ENCODE data around the gene FLRT2. TPM values are rescaled to one million over a fixed set of nuclear protein-coding genes. Genes with fewer than 3 reads are reported as not detected.
A peak's percentile ranks its signal among the peaks of the same experiment; 100 is the strongest.

Gene FLRT2
- polyA plus RNA-seq, 3 donors = 215 to 234 (median 217) TPM

DNA sequence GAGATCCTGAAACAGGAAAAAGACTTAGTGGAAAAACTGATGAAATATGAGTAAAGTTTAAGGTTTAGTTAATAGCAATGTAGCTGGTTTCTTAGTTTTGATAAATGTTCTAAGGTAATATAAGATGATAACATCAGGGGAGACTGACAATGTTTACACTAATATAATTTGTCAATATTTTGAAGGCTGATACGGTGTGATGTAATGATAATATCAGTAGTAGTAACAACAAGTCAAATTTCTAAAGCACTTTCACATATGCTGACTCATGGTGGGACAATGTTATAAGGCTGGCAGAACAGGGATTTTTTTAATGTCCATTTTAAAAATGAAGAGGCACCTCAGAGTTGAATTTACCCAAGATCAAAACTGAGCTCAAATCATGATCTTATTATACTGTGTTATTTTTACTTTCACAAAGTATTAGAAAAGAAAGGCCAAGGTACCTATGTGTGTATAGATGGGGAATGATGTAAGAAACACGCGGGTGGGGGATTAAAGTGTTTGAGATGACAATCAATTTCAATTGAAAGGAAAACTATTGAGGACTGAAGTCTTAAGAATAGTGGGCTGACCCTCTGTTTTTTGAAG, 2.4 kb upstream of the FLRT2 start:
- no peak for DNase-seq (ENCODE audit: extremely low read depth in 1 of 11, low read depth in 9 of 11, low spot score in 4 of 11)

DNA sequence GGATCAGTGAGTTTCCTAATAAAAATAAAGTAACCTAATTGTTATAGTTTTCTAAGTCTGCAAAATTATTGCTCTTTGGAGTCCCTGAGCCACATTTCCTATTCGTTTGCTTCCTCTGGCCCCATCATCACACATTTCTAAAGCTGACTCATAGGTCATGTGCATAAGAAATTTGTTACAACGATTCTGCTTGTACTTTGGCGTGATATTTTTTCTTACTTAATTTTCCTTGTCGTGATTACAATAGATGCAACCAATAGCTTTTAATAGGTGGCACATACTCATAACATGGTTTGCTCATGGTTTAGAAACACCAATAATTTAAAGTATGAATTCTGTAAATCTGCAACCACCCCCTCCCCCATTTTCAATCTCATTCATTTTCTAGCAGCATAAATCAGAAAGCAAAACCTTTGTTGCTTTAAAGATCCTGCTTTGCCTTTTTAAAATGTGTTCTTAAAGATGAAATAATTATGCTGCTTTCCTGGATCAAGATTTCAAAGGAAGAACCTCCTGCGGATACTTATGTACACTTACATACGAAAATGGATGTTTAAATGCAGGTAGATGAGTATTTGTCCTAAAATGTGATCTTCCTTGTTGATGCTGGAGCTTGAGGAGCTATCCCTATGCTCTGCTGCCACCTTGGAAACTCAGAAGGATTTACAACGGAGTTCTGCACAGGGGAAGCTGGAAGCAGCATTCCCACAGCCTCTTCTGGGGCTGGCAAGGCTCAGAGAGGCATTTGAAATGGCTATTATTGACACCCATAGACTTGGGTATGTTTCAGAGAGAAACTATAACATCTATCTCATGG, 1.7 kb upstream of the FLRT2 start:
- DNase-seq (ENCODE audit: extremely low read depth in 1 of 11, low read depth in 9 of 11, low spot score in 4 of 11) = peak in 5 of 11 donors; percentile 46 to 66 (median 57)

DNA sequence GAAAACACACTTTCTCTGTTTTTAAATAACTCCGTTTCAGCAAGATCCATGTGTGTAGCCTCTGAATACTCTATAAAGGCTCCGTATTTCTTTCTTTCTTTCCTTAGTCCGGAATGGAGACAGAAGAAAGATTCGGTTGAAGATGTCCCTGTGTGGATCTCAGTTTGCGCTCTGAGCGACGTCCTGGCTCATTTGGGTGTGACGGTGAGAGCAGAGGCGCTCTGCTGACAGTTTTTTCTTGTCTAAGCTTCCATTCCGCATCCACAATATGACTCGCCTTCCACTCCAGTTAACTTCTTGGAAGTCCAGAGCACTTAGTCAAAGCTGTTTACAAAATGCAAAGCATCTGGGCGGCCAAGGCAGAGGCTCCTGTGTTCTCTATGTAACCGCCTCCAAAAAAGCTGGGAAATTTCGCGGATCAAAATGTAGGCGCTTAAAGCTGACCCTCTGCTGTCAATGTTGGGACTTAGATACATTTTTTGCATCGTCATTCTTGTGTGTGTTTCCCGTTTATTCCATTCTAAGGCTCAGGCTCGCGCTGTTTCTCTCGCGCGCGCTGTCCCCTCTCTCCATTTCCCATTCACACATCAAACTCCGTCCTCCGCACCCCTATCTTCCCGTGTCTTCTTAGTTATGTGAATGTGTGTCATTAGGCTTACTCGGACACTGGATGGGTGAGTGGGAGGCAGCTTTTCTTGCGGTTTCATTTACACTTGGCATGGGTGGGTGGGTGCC, 880 bp upstream of the FLRT2 start:
- DNase-seq (ENCODE audit: extremely low read depth in 1 of 11, low read depth in 9 of 11, low spot score in 4 of 11) = peak in 4 of 11 donors; percentile 24 to 59 (median 34)

DNA sequence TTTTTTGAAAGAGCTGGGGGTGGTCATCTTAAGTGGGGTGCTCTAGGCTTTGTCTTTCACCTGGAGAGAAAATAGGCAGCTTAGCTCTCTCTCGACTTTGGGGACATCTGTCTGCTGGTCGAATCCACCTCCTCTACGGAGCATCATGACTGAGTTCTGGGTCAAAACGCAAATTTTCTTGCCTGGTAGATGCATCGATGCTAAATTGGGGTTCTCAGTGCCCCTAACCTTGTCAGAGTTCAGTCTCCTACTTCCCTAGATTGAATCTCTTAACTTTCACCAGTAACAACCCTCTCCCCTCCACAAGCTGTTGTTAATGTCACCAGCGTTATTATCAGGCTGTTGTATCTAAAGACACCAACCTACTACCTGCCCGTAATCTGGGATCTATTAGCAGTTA, 682 bp downstream of the FLRT2 start:
- DNase-seq (ENCODE audit: extremely low read depth in 1 of 11, low read depth in 9 of 11, low spot score in 4 of 11) = no peak

DNA sequence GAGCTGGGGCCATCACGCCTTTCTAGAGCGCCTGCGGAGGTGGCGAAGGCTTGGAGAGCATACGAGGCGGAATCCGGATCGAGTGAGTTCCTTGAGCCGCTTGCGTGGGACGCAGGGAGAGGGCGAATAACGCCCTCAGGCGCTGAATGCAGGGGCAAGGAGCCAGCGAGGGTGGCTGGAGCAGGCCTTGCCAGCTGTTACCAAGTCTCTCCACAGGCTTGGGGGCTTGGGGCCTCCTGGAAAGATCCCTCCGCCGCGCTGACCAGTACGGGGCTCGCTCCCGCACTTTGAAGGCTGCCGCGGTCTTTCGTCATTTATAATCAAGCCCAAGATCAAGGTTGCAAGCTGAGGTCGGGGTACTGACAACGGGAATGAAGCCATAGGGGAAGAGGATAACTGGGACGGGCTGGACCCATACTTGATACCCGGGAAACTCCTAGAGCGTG, 1.2 kb downstream of the FLRT2 start:
- DNase-seq (ENCODE audit: extremely low read depth in 1 of 11, low read depth in 9 of 11, low spot score in 4 of 11) = peak in 6 of 11 donors; percentile 51 to 68 (median 56)

DNA sequence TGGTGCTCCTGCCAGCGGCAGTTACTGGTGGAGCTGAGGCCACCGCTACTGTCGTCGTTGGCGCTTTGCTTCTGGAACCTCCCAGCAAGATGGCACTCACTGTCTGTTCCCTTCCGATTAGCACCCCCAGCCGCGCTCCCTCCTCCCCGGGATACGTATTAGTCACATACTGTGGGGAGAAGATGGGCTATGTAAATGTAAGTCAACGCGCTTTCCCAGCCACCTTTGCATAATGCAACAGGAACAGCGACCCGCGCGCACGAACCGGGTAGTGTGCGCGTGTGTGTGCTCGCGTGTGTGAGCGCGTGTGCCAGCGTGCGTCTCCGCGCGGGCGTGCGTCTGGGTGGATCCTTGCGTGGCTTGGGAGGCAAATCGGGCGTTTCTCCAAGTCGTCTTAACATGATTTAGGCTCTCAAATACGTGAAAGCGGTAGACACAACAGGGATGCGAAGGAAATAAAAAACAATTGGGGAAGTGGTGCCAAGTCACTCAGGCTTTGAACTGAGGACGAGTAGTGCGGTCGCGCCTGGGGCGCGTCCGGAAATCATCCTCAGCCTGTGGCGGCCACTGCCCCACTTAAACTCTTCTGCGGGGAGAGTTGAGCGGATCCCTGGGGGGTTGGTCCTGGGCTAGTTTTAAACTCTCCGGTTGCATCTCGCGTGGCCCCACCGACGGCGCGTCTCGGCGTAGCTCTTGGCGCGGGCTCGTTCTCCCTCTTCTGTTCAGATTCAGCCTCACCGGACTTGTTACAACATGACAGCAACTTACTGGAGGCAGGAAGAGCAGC, 1.8 kb downstream of the FLRT2 start:
- DNase-seq (ENCODE audit: extremely low read depth in 1 of 11, low read depth in 9 of 11, low spot score in 4 of 11) = peak in 6 of 11 donors; percentile 54 to 67 (median 60)

DNA sequence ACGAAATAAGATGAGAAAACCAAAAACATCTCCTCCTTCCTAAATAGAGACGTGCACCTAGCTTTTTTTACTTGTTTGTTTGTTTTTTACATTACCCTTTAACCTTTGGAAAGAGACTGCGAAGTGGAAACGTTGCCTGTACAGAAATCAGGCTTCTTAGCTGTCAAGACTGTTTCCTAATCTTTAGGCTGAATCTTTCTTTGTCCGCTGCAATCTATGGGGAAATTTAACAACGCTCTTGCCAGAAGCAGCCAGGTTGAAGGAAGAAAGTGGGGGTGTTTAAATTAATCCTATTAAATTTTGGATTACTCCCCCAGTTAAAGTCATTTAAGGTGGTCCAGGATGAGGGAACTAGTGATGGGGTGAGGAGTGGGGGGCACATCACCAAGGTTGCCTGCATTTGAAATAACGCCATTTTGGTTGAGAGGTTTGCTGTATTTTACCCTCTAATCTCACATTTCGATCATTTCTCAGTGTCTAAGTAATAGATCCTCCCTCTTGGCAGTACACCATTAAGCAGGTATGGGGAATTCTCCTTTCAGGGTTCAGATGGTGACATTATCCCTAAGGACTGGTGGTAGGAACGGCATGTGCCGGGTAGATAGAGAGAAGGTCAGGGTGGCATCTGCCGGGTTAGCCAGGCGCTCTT, 2.6 kb downstream of the FLRT2 start:
- peak in 2 of 11 donors; percentile 17 to 72 for DNase-seq (ENCODE audit: extremely low read depth in 1 of 11, low read depth in 9 of 11, low spot score in 4 of 11)

DNA sequence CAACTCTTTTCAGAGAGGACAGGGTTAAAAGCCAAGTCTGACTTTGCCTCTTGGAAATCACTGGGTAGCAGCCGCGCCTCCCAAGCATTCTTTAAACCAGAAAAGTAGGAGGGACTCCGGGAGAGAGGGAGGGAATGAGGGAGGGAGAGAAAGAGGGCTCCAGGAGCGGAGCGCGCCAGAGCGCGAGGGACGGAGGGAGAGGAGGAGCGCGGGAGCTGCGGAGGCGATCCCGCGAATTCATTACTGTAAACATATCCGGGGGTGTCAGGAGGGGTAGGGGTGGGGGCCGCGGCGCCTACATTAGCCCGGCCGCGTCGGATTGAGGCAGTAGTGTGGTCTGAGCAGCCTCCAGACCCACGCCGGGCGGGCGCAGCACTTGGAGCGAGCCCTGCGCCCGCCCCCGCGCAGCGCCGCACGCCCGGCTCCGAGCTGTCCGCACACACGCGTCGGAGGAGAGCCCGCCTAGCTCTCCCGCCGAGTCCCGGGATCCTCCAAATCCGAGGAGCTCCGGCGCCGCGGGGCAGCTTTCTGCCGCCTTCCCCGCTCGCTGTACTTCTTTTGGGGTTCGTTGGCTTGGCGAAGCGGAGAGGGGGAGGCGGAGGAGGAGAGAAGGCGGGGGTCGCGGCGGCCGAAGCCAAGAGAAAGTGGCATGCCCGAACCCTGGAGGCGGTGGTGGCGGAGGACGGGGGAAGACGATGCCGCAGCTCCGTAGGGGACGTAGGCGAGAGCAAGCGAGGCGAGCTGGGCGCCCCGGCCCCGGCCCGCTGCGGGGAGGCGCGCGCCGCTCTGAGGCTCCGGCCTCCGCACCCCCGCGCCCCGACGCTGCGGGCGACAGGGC, 3.3 kb downstream of the FLRT2 start:
- peak in 6 of 11 donors; percentile 72 to 88 (median 79) for DNase-seq (ENCODE audit: extremely low read depth in 1 of 11, low read depth in 9 of 11, low spot score in 4 of 11)

DNA sequence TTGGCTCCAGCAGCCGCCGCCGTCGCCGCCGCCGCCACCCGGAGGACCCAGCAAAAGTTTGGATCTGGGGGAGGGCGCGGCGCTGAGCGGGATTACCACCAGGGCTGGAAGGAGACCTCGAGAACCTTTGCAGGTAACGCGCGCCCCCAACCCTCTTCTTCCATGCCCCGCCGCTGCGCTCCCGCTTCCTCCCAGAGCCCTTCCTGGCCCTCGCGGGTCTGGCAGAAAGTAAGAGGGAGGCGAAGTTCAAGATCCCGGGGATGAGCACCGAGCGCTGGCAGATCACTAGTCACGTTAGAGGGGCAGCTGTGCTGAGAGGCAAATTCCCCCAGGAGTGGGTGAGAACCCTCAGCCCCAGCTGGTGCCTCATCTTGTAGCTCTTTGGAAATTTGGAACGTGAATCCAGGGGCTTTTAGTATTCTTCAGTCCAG, 3.9 kb downstream of the FLRT2 start:
- peak in 3 of 11 donors; percentile 28 to 30 (median 29) for DNase-seq (ENCODE audit: extremely low read depth in 1 of 11, low read depth in 9 of 11, low spot score in 4 of 11)

DNA sequence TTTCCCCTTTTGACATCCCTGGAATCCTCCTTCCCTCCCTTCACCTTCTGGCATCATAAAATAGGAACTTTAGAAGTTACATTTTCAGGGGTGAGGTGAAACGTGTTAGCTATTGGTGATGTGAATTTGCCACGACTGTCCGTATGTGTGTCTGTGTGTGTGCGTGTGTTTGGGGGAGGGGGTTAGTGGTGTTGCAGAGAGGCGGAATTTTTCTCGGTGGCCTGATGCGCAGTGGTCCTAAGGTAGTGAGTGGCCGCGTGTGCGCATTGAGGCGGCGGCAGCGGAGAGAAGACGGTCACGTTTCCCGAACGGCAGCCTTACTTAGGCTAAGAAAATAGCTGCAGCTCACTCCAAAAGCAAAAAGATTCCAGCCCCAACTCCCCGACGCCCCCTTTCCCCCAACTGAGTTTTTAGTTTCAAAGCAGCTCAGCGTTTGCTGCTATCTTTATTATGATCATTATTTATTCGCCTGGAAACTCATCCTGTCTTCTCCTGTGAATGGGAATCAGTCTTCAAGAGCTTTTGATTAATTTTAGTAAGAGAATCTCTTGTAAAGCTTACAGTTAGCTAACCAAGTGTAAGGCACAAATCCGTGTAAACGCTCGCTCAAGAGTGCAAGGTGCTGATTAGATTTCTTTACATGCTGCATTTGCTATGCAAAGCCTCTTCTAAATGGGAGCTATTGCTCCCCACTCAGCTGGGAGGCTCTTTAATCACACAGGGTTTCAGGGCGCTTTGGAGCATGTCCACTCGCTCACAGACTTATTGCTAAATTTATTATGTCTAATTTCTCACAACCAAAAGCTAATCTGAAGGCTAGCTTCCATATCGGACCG, 4.7 kb downstream of the FLRT2 start:
- peak in 4 of 11 donors; percentile 20 to 27 (median 22) for DNase-seq (ENCODE audit: extremely low read depth in 1 of 11, low read depth in 9 of 11, low spot score in 4 of 11)

DNA sequence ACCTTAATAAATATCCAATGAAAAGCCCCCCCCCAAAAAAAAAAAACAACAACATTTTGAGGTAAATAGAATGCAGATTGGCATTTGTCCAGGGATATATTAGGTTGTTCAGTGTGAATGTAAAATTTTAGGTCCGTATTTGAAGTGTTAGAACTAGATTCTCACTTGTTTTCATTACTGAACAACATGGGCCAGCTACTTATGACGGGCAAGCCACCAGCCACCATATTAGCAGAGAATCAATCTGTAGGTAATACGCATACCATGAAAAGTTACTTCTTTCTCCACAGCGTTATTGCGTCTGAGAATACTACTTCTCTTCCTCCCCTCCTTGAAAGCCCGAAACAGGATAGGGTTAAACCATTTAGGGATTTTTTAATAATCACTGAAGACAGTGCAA, 5.4 kb downstream of the FLRT2 start:
- peak in 1 of 11 donors; percentile 17 for DNase-seq (ENCODE audit: extremely low read depth in 1 of 11, low read depth in 9 of 11, low spot score in 4 of 11)

DNA sequence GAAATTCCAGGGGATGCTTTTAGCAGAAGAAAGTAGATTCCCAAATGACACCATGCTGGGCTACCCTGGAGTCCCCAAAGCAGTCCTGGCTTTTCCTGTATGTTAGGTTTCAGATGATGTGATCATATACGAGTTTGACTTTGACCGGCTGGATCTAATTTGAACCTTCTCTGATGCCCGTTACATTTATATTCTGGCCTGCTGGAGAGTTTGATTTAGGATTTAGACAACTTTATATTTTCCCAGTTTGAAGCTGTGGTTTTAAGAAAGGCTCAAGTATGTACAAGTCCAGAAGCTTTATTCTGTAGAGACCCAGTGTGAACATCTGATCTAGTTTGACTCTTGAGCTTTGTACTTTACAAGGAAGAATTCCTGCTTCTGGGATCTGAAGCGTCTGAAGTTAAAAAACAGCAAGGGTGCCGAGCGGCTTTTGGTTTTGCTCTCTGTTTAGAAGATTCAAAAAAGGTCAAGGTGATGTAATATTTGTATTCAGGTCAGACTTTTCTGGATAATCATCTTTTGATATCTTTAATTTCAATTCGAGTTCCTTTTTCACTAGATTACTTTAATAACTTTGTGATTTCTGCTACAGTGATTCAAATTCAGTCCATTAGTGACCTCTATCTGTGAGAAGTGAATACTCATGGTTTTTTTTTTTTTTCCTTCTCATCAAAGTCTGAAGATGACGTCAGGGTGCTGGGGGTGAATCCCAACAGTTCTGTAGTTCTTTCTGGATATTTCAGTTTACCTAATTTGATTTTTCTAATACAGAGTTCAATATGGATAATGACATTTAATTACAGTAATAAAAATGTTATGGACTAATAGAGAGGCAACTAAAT, 6.3 kb downstream of the FLRT2 start:
- peak in 5 of 11 donors; percentile 40 to 55 (median 47) for DNase-seq (ENCODE audit: extremely low read depth in 1 of 11, low read depth in 9 of 11, low spot score in 4 of 11)

DNA sequence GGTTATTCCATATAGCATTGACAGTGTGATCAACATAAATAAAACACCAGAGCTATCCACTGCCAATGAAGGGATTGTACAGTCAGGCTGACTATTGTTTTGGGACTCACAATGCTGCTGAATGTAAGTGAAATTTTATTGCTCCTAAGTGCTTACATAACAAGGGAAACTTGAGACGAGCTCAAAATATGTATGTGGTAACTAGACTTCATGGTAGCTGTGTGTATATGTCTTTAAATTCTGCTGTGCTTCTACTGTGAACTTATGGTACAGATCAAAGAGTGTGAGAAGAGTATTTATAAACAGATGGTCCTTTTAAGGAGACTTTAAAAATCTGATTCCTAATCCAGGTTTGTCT, 6.9 kb downstream of the FLRT2 start:
- DNase-seq (ENCODE audit: extremely low read depth in 1 of 11, low read depth in 9 of 11, low spot score in 4 of 11) = peak in 5 of 11 donors; percentile 10 to 36 (median 17)

DNA sequence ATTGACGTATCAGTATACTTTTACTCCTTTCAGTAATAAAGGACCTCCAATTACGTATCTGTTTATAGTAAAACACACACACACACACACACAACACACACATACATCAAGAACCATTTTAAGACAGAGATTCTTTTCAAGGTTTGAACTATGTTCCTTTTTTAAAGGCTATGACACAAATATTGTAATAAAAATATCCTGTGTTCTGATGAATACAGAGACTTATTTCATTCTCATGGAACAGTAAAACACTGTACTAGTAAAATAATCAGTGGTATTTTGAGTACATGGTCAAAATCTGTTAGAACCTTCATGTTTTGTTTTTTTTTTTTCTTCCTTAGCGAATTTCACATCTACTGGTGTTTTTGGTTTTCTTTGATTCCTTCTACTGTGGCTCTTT, 7.6 kb downstream of the FLRT2 start:
- no peak for DNase-seq (ENCODE audit: extremely low read depth in 1 of 11, low read depth in 9 of 11, low spot score in 4 of 11)

DNA sequence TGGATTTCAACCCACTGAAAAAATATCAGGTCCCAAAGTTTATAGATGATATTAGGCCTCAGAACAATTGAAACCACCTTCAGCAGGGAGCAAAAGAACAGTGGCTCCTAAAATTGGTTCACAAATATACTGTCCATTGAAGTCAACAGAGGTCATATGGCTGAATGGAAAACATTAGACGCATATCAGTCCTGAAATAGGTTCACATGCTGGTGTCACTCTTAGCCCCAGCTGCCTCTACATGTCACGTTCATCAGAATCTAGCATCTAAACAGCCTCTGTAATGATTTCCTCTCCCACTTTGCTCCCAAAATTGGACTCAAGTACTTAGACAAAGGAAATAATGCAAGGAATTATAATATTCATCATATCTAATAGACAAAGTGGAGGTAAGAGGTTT, 8.7 kb downstream of the FLRT2 start:
- no peak for DNase-seq (ENCODE audit: extremely low read depth in 1 of 11, low read depth in 9 of 11, low spot score in 4 of 11)

DNA sequence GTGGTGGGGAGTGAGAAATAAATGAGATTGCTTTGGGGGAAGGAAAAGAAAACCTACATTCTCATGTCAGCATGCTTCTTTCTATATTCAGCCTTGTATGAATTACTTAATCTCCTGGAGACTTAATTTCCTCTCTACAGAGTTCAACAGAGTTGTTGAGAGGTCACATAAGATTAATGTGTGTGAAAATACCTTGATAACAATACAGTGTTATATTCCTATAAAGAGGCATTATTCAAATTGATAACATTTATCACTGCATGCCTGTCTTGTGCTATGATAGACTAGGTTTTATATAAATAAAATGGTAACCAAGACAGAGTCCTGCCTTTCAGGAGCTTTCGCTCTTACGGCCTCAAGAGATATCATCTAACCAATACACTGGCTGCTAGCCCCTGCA, 9.6 kb downstream of the FLRT2 start:
- DNase-seq (ENCODE audit: extremely low read depth in 1 of 11, low read depth in 9 of 11, low spot score in 4 of 11) = no peak
